COLO668 (cell line): ENCODE results near the gene MTX3.

Experiments used
- DNase-seq: peaks from one replicate; lab custom pipeline; 2025; ENCODE audit not compliant: unreplicated experiment; lab: John Stamatoyannopoulos, UW

Gene MTX3

DNA sequence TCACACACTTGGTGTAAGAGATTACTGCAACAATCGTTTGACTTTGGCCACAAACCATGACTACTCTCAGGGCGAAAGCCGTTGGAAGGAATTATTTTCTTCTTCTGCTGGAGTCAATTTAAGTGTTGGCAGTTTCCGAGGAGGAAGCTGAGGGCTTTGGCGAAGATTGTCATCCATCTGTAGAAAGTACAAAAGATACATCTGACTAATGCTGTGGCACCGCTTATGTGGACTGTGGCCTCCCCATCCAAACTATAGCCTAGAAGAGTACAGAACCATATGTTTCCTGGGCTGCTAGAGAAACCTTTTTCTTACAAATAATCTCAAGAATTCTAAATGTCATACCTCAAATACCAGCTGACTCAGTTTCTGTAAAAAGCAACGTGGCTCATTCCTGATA is 7.4 kb downstream of the MTX3 start:
- no peak for DNase-seq

DNA sequence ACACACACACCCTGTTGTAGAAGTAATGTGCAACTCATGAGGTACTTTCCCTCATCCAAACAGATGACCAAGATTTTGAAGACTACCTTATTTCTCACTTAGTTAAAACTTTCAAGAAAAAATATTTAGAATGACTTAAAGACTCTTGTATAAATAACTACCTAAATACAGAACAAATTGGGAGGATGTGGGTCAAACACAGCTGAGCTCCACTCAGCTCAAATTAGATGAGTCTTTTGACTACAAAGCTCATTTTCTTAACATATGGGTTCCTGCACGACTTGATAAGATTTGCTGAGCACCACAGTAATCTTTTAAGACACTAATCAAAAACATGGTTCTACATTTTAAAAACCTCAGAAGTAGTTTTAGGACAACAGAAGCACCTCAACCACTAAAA is 8.9 kb downstream of the MTX3 start:
- no peak for DNase-seq

DNA sequence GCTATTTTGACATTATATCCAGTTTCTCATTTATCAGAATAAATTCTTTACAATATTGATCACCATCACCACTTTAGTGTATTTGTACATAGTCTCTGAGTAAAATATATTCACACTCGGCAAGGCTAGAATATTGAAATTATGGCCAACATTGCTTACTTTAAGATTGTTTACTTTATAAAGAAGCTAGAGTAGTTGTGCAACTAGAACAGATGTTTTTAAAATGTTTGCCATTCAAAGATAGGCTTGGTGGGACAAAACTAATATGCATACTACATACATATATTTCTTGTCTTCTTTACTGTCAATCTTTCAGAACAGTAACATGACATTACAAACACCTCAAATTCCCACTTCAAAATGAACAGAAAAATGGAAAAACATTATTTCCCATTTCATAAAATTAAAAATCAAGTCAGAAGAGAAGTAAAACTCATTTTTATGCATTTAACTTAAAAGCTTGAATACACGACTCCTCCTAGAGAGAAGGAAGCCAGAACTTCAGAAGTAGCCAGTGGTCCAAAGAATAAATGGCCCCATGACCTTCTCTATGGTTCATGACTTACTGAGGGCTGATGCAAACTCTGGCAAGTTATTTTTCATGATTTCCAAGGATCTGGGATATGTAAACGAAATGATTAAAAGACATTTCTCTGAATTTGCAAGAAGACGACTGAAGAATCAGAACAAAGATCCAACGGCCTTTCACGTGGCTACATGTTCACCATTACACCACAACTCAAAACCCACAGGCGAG is 14.1 kb downstream of the MTX3 start:
- no peak for DNase-seq

DNA sequence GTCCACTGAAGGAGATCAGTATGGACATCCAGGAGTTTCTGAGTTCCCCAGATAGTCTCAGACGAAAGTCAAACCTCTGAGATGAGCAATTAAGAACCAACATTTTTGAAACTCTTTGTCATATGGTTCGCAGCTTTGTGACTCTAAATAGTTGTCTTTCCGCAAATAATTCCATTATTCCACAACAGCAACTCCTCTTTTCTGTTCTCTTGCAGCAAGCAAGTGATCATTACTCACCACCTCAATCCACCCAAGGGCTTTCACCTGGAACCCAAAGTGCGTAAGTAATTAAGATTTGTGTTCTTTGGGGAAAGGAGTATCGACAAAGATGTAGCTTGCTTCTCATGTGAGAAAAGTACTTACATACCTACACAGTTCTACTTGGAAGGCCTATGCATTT is 15.6 kb downstream of the MTX3 start:
- DNase-seq: no peak

DNA sequence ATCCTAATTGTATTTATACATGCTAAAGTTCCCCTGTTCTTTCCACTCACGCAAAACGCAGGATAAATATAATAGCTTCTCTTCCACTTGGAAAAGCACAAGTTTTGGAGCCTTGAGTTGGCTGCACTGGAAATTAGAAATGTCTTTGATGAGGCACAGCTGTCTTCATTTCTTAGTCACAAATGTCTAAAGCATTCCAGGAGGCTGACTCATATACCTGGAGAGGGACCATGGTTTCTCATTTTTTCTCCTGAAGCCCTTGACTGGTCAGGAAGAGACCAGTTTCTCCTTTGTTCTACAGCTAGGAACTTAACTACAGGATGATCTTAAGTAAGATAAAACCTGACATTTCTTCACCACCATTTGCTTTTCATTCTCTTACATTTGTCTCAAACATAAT is 16.2 kb downstream of the MTX3 start:
- DNase-seq: no peak

DNA sequence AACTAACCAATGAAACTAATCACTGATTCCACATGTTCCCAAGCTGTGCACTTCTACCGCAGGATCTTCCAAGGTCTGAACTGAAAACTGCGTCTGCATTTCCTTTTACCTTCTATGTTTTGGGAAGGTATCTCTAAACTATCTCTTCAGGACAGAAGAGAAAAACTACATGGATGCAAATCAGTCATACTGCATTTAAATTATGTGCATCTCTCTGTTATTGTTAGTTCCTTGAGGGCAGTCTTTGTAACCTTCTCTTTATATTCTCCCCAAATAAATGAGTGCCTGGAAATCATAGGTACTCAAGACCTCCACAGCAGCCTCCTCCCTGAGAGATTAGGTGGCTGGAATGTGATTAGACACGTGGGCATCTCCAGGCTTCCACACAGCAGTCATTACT is 17.1 kb downstream of the MTX3 start:
- DNase-seq: no peak

DNA sequence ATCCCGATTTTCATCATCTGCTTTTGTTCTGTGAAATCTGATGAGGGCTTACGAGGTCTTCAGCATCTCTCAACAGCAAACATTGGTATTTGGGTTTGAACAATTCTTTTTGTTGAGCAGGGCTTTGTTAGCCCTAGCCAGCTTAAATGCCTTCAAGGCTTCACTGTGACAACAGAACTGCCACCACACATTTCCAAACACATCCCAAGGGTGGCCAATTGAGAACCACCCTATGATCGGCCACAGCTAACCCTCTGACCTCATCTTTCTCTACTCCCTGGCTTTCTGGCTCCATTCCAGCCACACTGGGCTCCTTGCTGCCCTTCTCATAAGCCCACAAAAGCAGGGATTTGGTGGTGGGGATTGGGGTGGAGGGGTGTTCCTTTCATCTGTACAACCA is 17.6 kb downstream of the MTX3 start:
- DNase-seq: no peak

DNA sequence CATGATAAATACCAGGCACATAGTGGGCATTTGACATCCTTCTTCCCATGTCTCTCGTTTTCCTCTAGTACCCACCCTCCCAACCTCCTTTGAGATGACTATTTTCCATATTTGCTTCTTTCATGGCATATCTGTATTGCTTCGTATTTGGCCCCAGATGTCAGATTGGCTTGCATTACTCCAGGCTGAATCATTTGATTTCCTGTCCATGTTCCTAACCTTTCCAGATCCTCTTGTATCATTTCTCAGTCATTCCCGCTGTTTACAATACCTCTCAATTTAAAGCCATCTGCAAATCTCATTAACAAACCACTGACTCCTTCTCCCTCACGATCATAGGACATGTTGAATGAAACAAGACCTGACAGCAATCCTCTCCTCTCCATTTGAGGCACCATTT is 19.9 kb downstream of the MTX3 start:
- no peak for DNase-seq

DNA sequence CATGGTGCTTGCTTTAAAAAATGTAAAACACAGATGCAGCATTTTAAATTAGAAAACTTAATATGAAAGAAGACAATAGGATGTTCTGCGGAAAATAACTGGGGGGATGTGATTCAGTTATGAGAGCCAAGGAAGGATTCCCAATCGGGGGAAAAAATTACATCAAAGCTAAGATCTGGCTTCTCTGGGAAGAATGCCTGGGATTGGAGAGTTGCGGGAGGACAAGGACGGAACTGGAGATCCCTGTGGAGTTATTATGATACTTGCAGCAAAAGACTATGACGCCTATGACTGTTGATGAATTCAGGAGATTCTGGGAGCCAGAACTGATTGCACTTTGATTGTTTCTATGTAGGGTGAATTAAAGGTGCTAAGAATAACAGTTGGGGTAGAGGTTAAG is 24.6 kb downstream of the MTX3 start:
- DNase-seq: no peak

DNA sequence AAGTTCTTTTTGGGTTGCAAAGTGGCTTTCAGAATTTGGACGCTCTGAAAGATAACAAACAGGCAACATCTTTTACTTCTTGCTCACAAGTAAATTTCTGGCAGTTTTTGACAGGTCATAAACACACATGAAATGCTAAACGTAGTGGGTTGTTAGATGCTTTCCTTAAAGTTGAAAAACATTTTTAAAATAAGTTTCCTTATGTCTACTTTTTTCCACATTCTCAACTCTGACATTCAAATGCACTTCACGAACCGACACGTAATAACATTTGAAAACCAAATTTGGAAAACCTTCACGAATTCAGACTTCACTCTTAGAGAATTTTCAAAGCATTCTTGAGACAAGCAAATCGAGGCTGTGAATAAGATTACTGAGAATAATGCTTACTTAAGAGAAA is 26.9 kb downstream of the MTX3 start:
- no peak for DNase-seq

DNA sequence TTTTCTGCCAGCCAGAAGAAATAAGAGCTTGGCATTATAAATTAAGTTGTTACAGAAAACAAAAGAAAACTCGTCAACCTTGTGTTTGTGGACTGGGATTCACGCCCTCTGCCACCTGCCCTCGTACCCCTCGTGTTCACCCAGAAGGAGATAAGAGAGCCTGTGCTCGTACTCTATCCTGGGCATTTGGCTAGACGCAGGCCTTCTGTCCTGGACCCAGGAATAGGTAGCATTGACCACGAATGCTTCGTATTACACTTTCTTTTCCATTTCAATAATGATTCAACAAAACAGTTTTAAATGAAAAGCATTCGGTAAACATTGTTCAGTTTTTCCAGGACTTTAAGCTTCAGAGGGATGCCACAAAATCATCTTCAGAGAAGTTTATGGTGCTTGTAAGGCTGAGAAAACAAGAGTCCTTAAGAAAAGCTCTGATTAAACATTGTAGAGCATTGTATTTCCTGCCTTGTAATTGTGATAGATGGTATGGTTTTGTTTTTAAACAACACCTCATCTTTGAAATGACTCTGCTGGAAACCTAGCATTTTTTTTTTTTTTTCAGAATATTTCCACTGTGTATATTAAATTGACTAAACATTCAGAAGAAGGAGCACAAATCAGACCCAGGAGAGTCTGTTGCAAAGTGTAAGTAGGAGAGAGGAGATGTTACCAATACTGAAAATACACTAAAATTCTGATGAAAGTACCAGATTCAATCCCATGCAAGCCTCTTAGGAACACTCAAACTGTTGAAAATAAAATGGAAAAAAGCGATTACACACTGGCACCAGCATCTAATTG is 27.6 kb downstream of the MTX3 start:
- DNase-seq: no peak

DNA sequence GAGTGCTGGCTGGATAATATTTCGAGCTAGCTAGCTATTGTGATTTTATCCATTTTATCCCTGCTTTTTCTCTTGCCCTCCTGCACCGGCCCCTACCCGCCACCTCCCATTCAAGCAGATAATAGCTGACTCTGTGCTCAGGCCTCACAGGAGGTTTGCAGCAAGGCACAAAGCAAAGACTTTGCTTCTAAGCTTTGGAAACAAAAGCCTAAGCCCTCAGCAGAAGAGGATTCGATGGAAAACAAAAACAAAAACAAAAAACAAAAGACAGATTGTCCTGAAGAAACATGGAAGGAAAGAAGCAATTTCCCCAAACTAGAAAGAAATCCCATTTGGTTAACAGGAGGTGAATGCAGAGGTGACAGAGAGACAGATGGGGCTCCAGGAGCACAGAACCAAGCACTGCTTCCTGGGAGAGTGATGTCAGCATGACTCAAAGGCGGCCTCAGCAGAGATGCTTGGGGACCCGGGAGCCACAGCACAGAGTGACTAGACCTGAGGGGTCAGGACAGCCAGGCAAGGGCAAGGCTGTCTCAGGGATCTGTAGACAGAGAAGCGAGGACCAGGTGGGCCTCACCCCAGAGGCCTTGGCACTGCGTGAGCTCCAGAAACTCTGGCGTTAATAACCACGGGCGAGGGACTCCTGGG is 28.4 kb downstream of the MTX3 start:
- no peak for DNase-seq

DNA sequence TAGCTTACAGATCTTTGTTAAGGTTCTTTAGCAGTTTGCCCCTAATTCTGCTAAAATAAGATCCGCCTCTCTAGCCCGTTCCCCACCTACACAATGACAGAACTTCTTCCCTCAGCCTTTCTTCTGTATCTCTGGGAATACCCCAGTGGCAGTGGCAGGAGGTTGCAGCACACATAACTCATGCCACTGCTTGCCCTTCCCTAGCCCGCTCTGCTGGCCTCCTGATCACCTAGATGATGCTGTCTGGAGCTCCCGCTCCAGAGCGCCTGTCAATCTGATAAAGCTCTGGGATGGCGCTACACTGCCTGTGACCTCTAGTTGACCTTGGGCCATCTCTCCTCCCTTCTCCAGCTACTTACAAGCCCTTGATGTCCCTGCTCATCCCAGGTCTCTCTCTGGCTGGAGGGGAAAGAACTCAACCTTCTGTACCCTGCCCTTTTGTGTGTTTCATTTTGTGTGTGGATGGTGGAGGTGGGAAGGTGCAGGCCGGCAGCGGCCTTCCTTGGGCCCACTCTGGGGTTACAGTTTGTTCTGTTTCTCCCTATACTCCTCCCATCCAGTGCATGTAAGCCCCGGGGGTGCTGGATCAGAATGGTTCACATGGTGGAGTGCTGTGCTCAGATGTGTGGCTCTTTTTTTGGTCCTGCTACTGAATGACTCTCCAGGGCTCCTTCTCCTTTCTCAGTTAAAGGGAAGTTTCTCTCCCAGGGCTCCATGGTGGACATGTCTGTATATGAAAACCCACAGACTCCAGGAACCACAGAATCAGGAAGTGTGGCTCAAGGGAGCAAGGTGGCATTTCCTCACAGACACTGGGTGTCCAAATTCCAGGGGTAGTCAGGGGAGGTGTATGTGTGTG is 29.1 kb downstream of the MTX3 start:
- no peak for DNase-seq

DNA sequence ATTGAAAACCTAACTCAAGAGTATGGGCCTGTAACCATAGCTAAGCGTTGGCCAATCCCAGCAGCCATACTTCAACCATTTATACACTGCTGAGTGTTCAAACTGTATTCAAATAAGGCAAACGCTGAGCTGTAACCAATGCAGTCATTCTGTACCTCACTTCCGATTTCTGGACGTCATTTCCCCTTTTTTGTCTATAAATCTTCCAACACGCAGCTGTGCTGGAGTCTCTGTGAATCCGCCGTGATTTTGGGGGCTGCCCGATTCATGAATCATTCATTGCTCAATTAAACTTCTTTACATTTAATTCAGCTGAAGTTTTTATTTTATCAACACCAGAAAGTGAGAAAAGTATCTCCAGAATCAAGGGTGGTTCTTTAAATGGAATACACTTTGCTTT is 31.7 kb downstream of the MTX3 start:
- DNase-seq: no peak

DNA sequence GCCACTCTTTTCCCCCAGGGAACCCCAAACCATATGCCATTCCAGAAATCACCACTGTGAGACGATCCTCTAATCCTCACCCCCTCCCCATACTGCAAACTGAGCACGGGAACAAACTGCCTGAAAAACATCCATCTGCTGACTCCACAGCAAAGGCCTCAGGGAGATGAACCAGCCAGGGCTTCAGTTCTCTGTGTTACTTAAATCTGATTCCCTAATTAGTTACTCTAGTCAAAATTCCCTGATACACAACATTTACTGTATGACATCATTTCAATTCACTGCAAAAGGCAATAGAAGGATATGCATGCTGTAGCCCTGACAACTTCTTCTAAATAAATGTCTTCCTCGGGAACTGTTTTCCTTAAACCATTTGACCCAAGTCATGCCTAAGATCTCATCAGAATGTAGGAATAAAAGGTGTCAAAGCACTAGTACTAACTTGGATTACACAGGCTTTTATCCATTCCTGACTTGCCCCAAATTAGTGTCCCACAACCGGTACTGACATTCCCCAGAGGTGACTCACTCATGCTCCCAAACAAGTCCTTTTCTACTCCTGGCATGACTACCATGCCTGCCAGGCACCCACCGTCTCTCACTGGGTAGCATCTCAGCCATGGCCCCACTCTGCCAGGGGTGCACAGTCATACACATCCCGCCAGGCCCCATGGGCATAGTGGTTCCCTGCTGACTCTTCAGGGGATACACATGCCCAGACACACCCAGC is 35.0 kb downstream of the MTX3 start:
- no peak for DNase-seq

DNA sequence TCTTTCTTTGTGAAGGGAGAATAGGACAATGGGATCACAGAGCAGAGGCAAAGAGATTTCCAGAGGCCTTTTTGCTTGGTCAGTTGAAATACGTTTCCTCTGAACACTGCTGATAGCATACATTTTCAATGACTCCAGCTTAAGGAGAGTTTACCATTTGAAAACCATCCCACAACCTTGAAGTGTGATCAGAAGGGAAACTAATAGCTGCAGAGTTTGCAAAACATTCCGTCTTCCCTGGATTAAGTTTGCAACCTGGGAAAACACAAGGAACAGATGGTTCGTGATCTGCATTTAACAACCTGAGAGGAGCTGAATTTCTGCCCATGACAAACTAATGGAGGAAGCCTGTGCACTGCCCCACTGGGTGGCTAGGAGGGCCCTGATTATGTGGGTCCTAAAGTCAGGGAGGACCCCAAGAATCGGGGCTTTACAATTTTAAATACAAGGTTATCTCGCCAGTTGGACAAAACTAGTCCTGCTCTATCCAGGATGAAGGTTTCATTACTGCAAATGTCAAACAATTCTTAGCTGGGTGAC is 35.6 kb downstream of the MTX3 start:
- DNase-seq: no peak

DNA sequence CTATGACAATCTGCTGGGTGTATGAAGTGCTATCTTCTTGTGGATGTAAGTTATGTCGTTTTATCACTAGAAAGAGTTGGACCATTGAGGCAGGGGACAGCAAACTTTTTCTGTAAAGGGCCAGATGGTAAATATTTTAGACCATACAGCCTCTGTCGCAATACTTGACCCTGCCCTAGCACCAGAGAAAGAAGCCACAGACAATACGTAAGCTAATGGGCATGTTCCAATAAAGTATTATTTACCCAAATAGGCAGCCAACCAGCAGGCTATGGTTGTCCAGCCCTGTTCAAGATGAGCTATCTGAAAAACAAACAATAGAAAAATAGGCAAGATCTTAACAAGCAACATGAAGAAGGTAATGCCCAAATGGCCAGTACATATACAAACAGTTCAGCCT is 36.4 kb downstream of the MTX3 start:
- no peak for DNase-seq

DNA sequence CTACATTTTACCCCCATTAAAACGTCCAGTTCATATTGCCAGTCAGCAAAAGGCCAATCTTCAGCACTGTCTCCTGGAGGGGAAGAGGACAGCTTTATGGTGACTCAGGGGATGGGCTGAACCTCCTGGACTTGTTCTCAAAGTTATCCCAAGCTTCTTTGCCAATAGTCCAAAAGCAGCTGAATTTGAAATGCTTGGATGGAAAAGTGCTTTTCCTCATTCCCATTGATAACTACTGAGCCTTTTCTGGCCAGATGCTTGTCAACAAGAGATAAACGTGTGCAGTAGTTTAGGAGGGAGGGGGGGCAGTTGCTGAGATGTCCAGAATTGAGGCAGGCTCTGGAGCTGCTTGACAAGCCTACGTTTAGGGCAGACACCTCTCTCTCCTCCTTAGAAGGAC is 43.5 kb downstream of the MTX3 start:
- DNase-seq: no peak

DNA sequence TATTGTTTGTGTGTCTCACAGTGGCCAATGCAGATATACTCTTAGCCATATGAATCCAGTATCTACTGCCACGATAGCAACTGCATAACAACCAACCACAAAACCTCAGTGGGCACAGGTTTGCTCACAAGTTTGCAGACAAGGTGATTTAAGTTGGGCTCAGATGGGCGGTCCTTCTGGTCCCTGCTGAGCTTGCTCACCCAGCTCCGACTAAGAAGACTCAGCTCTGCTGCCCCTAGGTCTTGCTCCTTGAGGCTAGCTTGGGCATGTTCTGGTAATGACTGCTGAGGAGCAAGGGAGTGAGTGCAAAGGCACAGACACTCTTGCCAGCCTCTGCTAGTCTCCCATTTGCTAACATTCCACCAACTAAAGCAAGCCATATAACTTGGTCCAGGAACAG is 52.6 kb downstream of the MTX3 start:
- DNase-seq: no peak

DNA sequence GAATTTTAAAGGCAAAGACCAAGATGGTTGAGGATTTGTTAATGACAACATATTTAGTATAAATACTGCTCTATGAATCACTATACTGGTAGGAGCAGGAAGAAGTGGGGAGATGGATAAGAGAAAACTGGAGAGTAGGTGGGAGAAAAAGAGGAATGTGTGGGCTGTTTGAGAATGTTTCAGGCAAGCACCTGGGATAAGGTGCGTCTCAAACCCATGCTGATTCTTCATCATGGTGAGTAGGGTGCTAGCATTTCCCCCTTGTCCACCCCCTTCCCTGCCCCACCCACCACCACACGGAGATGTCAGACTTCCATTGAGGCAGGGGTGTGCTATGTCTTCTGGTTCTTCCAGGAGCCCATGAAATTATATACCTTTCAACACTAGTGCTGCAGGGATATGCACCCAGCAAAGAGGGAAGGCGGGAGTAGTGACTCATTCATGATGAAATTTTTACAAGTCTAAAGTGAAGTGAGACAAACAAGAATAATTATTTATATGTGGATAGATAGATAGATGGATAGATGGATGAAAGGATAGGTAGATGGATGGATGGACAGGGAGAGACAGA is 54.3 kb downstream of the MTX3 start:
- no peak for DNase-seq
